Stimulated activated CD8-positive, alpha-beta memory T cell treated with anti-CD3 and anti-CD28 coated beads, Interleukin-4, amount 100 ng/mL, for 24 hours (primary cell): Measurements from ENCODE around the gene BCAS3.
"Not testable (repeated sequence)": the region's sequence is repeated elsewhere in the genome, so short reads cannot be mapped to it uniquely, and the experiment has no call there.

ENCODE experiments used
- DNase-seq: peaks from one replicate; pipeline ENCODE4 v3.0.0-alpha.2; 2020; ENCODE audit warnings: low read depth

The BCAS3 gene

GRCh38 chr17:61425682-61426481, 748.2 kb downstream of the BCAS3 start:
- no peak for DNase-seq

DNA sequence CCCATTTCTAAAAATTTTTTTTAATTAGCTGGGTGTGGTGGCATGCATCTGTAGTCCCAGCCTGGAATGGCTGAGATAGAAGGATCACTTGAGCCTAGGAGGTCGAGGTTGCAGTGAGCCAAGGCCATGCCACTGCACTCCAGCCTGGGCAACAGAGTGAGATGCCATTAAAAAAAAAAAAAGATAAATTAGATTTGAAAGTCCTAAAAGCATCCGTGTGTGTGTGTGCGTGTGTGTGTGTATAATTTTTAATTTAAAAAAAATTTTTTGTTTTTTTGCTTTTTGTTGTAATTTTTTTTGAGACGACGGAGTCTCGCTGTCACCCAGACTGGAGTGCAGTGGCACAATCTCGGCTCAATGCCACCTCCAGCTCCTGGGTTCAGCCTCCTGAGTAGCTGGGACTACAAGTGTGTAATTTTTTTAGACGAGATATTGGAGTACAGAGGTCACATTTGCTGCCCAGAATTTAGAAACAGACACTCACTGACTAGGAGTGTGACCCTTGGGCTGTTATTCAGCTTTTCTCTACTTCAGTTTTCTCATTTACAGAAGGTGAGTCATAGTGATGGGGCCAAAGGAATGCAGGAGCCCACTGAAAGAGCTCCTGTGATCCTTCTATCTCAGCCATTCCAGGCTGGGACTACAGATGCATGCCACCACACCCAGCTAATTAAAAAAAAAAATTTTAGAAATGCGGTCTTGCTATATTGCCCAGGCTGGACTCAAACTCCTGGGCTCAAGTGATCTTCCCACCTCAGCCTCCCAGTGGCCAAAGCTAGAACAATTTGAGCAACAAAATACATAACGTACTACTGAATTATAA, 749.0 kb downstream of the BCAS3 start:
- DNase-seq, result no peak

- no peak for DNase-seq
These were observed 749.9 kb downstream of the BCAS3 start for GRCh38 chr17:61427567-61427966.

GRCh38 chr17:61429274-61429673, 751.6 kb downstream of the BCAS3 start:
- no peak for DNase-seq

DNA sequence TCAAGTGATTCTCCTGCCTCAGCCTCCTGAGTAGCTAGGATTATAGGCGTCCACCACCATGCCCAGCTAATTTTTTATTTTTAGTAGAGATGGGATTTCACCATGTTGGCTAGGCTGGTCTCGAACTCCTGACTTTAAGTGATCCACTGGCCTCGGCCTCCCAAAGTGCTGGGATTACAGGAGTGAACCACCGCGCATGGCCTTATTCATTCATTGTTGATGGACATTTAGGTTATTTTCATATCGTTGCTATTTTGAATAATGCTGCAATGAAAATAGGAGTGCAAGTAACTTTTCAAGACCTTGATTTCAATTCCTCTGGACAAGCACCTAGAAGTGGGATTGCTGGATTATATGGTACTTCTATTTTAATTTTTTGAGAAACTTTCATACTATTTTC, 752.2 kb downstream of the BCAS3 start:
- DNase-seq, result not testable (repeated sequence)

GRCh38 chr17:61431594-61432311, 754.1 kb downstream of the BCAS3 start:
- DNase-seq, result no peak

GRCh38 chr17:61436273-61436672, 758.6 kb downstream of the BCAS3 start:
- DNase-seq, result no peak

DNA sequence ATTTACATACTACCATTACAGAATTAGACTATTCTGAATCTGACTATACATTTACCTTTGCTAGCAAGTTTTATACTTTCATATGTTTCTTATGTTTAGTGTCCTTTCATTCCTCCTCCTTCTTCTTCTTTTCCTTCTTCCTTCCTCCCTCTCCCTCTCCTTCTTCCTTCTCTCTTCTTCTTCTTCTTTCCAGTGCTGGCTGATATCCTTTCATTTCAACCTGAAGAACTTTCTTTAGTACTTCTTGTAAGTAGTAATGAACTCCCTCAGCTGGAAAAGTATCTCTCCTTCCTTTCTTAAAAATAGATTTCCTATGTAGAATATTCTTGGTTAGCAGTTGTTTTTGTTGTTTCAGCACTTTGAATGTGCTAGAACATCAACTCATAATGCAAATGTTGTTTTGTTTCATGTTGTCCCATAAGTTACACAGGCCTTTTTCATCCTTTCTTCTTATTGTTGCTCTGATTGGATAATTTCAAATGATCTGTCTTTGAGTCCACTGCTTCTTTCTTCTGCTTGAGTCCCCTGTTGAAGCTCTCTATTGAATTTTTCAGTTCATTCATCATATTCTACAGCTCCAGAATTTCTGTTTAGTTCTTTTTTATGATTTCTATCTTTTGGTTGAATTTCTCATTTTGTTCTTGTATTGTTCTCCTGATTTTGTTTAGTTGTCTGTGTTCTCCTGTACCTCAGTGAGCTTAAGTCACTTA, 759.5 kb downstream of the BCAS3 start:
- DNase-seq, result no peak

- DNase-seq, result no peak
These were observed 763.0 kb downstream of the BCAS3 start for GRCh38 chr17:61440697-61441096.

DNA sequence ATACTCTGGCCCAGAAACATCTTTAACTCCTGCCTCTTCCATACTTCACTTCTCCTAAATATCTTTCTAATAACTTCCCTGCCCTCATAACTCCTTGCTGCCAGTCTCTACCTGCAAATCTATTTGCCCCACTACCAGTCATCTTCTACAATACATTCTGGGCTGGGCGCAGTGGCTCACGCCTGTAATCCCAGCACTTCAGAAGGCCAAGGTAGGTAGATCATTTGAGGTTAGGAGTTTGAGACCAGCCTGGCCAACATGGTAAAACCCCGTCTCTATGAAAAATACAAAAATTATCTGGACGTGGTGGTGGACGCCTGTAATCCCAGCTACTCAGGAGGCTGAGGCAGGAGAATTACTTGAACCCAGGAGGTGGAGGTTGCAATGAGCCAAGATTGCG, 763.9 kb downstream of the BCAS3 start:
- DNase-seq, result not testable (repeated sequence)

GRCh38 chr17:61442136-61442775, 764.6 kb downstream of the BCAS3 start:
- DNase-seq, result no peak
